ENCODE results near the gene TRAPPC12. TPM values are rescaled to one million over a fixed set of nuclear protein-coding genes. Genes with fewer than 3 reads are reported as not detected.

TRAPPC12 gene
- total RNA-seq, 1 experiment from 2014 or later = 85.0 TPM

DNA sequence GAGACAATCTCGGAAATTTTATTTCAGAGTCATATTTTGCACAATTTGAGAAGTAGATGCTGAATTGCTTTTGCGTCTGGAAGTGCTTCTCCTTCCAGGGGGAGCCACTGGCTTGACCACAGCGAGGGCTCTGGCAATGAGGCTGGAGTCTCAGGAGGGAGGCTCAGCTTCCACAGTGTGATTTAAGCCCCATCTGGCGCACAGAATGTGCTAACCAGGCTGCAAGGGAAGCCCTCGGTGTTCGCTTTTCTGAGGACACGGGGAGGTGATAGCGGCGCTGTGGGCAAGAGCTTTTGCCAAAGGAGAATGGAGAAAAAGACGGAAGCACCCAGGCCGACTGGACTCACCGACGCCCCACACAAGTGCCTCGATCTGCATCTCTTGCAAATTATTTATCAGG is 87.5 kb downstream of the TRAPPC12 start:
- POLR2A ChIA-PET = no interaction called here
- Histone ChIP-seq H3K4me3 (ENCODE audit: low read depth, low read length) (no peak overlapping the region), H3K4me1 (peaks cover 20% of the 10 kb centered on the region), H3K27me3 (replicated peaks; ENCODE audit: control insufficient read depth, insufficient read depth, low read length) (no peaks in the 10 kb centered on the region), H3K9me3 (no peaks in the 10 kb centered on the region), H3K36me3 (ENCODE audit: control insufficient read depth, insufficient read depth, low read length) (peaks cover 3% of the 10 kb centered on the region)
- H3K4me1 Mint-ChIP-seq (ENCODE audit: low read depth, unreplicated experiment) = no peaks in the 10 kb centered on the region
- CTCF ChIA-PET = no interaction called here
- no TSS peak for BruUV-seq (replicated peaks)
- intact Hi-C loops (cut with micrococcal nuclease; ENCODE audit: unreplicated experiment) = loop anchor here (5.0 kb wide), 1 partner anchor 185 kb away; no protein-coding TSS in a partner anchor
- TF ChIP-seq CTCF (IDR thresholded peaks at IDR 0.05; ENCODE audit: insufficient read depth in 1 of 2, low read depth in 1 of 2, low read length in 1 of 2, severe bottlenecking in 1 of 2, unreplicated experiment in 1 of 2) = no peak
- H3K9me3 Mint-ChIP-seq (ENCODE audit: unreplicated experiment) = no peaks in the 10 kb centered on the region
- H3K4me3 Mint-ChIP-seq (ENCODE audit: unreplicated experiment) = no peak overlapping the region
- no peak overlapping the region for H3K27ac Mint-ChIP-seq (ENCODE audit: unreplicated experiment)
- no peaks in the 10 kb centered on the region for H3K27me3 Mint-ChIP-seq (ENCODE audit: insufficient read depth, unreplicated experiment)
- peaks cover 15% of the 10 kb centered on the region for H3K36me3 Mint-ChIP-seq (ENCODE audit: insufficient read depth, unreplicated experiment)
- DNase-seq = no peak

- no peaks in the 10 kb centered on the region for H3K27me3 Mint-ChIP-seq (ENCODE audit: insufficient read depth, unreplicated experiment)
- H3K27ac Mint-ChIP-seq (ENCODE audit: unreplicated experiment) = peak overlapping the region; percentile 36
- POLR2A ChIA-PET = no interaction called here
- H3K9me3 Mint-ChIP-seq (ENCODE audit: unreplicated experiment) = no peaks in the 10 kb centered on the region
- BruUV-seq (replicated peaks) = no TSS peak
- Histone ChIP-seq H3K4me3 (ENCODE audit: low read depth, low read length) (no peak overlapping the region), H3K36me3 (ENCODE audit: control insufficient read depth, insufficient read depth, low read length) (peaks cover 3% of the 10 kb centered on the region), H3K9me3 (no peaks in the 10 kb centered on the region), H3K4me1 (peaks cover 20% of the 10 kb centered on the region), H3K27me3 (replicated peaks; ENCODE audit: control insufficient read depth, insufficient read depth, low read length) (no peaks in the 10 kb centered on the region)
- no peak for TF ChIP-seq CTCF (IDR thresholded peaks at IDR 0.05; ENCODE audit: insufficient read depth in 1 of 2, low read depth in 1 of 2, low read length in 1 of 2, severe bottlenecking in 1 of 2, unreplicated experiment in 1 of 2)
- peaks cover 20% of the 10 kb centered on the region for H3K36me3 Mint-ChIP-seq (ENCODE audit: insufficient read depth, unreplicated experiment)
- no peak for DNase-seq
- H3K4me1 Mint-ChIP-seq (ENCODE audit: low read depth, unreplicated experiment) = no peaks in the 10 kb centered on the region
- H3K4me3 Mint-ChIP-seq (ENCODE audit: unreplicated experiment) = no peak overlapping the region
- CTCF ChIA-PET = no interaction called here
- intact Hi-C loops (cut with micrococcal nuclease; ENCODE audit: unreplicated experiment) = loop anchor here (5.0 kb wide), 1 partner anchor 185 kb away; no protein-coding TSS in a partner anchor
Observed at GRCh38 chr2:3467654-3468053, 88.2 kb downstream of the TRAPPC12 start.

DNA sequence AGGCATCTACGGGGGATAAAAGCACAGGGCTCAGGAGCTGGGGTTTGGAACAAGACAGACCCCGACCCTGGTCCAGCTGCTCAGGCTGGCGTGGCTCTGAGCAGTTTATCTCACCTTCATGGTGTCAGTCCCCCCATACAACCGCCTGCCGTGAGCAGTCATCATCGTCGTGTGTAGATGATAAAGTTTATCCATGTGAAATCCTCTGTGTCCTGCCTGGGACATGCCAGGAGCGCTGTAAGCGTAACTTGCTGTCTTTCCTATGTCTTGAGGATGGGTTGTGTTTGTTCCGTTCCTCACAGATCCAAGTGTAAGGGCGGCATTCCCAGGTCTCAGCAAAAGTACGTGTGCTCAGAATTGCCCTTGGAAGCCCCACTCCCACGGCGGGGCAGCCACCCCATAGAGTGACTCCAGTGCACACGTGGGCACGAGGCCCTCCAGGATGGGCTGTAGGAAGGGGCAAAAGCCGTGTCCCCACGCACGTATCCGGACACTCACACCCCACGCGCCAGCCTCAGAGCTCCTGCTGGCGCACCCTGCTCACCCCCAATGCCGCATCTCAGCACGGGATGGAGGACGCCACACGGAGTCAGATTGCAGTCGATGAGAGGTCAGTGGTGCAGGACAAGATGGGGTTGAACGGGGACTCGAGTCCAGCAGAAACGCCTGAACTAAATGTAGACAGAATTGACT is 88.9 kb downstream of the TRAPPC12 start:
- DNase-seq = no peak
- H3K27me3 ChIP-seq (replicated peaks; ENCODE audit: control insufficient read depth, insufficient read depth, low read length) = no peaks in the 10 kb centered on the region
- ChIA-PET POLR2A (no interaction called here), CTCF (no interaction called here)
- no peak for TF ChIP-seq CTCF (IDR thresholded peaks at IDR 0.05; ENCODE audit: insufficient read depth in 1 of 2, low read depth in 1 of 2, low read length in 1 of 2, severe bottlenecking in 1 of 2, unreplicated experiment in 1 of 2)
- Mint-ChIP-seq H3K27ac (ENCODE audit: unreplicated experiment) (peak overlapping the region; percentile 36), H3K4me1 (ENCODE audit: low read depth, unreplicated experiment) (no peaks in the 10 kb centered on the region), H3K9me3 (ENCODE audit: unreplicated experiment) (no peaks in the 10 kb centered on the region), H3K36me3 (ENCODE audit: insufficient read depth, unreplicated experiment) (peaks cover 24% of the 10 kb centered on the region), H3K27me3 (ENCODE audit: insufficient read depth, unreplicated experiment) (no peaks in the 10 kb centered on the region), H3K4me3 (ENCODE audit: unreplicated experiment) (no peak overlapping the region)
- peaks cover 20% of the 10 kb centered on the region for H3K4me1 ChIP-seq
- no peak overlapping the region for H3K4me3 ChIP-seq (ENCODE audit: low read depth, low read length)
- BruUV-seq (replicated peaks) = no TSS peak
- peaks cover 3% of the 10 kb centered on the region; the same call in 1 of the 2 replicates for H3K36me3 ChIP-seq (ENCODE audit: control insufficient read depth, insufficient read depth, low read length)
- no peaks in the 10 kb centered on the region for H3K9me3 ChIP-seq
- intact Hi-C loops (cut with micrococcal nuclease; ENCODE audit: unreplicated experiment) = loop anchor here (5.0 kb wide), 1 partner anchor 184 kb away; no protein-coding TSS in a partner anchor

Measured in Caco-2 (cell line).